Measurements from ENCODE around the gene ADARB2.

ADARB2 gene

GRCh38 chr10:1674501-1674900 is 62.8 kb downstream of the ADARB2 start:
- no peak overlapping the region for H3K4me3 ChIP-seq (ENCODE audit: control insufficient read depth, low read depth, low read length)
- TF ChIP-seq CTCF (IDR thresholded peaks at IDR 0.05; ENCODE audit: control insufficient read depth, insufficient read depth, low read depth, low read length, missing control alignments): no peak
- no peak for DNase-seq (ENCODE audit: low read depth)

DNA sequence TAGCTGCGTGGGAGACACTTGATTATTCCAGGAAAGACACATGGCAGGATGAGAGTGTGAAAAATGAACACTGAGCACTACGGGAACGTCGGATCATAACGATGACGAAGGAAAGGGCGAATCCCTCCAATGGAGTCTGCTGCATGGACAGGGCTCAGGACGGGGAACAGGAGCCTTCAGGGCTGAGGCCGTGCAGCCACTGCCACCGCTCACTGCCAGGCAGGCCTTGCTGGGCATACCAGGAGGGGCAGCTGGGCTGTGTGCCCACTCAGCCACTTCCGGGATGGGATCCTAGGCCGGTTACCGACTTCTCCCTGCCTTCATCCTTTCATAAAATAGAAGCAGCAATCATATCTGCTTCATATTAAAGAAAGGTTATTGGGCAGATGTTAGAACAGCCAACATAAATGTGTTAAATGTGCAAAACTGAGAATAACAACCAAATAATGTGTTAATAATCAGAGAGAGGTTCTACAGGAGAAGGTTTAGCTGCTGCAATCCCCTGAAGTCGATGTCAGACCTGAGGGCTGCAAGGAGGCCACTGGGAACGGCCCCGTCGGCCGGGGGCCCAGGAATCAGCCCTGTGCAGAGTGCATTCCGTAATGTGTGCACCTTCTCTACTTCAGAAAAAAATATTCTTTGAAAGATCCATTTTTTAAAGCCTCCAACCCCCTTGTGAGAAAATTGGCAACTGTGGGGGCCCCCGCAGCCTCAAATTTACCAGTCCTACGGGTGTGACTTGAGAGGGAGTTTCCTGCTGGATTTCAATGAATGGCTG is 63.6 kb downstream of the ADARB2 start:
- DNase-seq (ENCODE audit: low read depth): no peak
- H3K4me3 ChIP-seq (ENCODE audit: control insufficient read depth, low read depth, low read length): no peak overlapping the region
- TF ChIP-seq CTCF (IDR thresholded peaks at IDR 0.05; ENCODE audit: control insufficient read depth, insufficient read depth, low read depth, low read length, missing control alignments): no peak

GRCh38 chr10:1672001-1672781 is 65.1 kb downstream of the ADARB2 start:
- no peak for DNase-seq (ENCODE audit: low read depth)
- no peak for TF ChIP-seq CTCF (IDR thresholded peaks at IDR 0.05; ENCODE audit: control insufficient read depth, insufficient read depth, low read depth, low read length, missing control alignments)
- H3K4me3 ChIP-seq (ENCODE audit: control insufficient read depth, low read depth, low read length): no peak overlapping the region

DNA sequence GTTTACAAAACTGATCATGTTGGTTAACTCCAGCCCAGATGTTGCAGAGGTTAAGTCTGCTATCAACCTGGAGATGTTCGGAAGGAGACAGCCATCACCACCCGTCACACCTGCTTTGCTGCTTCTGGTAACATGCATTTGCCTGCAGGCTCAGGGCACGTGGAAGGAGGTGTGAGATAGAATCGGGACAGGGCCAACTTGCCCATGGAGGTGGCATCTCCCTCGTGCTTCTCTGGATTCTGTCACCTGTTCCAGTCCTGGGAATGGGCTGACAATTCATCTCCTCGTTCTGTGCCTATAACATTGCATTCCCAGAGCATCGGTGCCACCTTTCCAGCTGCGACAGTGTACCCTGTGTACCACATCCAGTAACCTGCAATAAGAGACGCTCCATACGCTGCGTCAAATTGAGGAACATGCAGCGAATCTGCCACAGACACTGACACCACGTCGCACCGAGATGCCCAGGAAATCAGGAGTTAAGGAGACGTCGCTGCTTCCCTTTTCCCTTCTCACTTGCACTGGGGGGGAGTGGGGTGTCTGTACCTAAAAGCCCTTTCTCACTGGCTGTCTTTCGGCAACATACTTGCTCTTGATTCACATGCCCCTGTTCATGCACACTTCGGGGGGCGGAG is 65.8 kb downstream of the ADARB2 start:
- DNase-seq (ENCODE audit: low read depth): no peak
- H3K4me3 ChIP-seq (ENCODE audit: control insufficient read depth, low read depth, low read length): no peak overlapping the region
- no peak for TF ChIP-seq CTCF (IDR thresholded peaks at IDR 0.05; ENCODE audit: control insufficient read depth, insufficient read depth, low read depth, low read length, missing control alignments)

DNA sequence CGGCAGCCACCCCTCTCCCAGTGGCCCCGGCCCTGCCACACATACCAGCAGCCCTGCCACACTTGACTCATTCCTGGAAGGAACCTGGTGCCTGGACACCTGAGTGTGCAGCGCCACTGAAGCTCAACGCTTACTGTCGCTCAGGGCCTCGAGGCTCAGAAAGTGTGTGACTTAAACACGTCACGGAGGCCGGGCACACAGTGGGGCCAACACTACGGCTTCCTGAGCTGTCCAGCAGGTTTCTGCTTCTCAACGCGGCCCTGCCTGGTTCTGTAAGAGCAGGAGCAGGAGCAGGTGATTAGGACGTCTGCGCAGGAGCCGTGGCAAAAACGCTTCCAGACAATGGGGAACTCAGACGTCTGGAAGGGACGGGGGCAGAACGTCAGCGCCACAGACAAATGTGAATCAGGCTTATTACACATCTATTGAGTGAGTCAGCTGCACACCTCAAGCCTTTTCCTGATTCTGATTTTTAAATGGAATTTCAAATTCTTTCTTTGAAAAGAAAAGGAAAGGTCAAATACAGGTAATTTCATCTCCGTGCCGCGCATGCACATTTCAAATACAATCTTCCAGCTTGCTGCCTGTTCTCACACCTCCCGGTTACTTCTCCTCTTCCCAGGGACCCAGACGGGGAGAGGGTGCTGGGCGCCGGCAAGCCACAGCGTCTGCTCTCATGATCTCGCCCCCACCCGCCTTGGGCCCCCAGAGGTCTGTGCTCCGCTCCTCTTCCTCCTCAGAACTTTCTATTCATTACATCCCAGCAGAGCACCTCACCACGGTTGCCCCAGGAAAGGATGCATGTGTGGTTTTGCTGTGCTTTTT is 66.6 kb downstream of the ADARB2 start:
- H3K4me3 ChIP-seq (ENCODE audit: control insufficient read depth, low read depth, low read length): no peak overlapping the region
- TF ChIP-seq CTCF (IDR thresholded peaks at IDR 0.05; ENCODE audit: control insufficient read depth, insufficient read depth, low read depth, low read length, missing control alignments): no peak
- no peak for DNase-seq (ENCODE audit: low read depth)

DNA sequence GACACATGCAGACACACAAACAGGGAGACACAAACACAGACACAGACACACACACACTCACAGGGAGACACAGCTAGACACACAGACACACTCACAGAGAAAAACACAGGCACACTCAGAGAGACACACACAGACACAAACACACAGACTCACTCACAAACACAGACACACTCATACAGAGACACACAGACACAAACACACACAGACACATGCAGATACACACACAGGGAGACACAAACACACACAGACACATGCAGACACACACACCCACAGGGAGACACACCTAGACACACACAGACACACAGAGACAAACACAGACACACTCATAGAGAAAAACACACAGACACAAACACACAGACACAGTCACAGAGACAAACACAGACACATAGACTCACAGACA is 67.9 kb downstream of the ADARB2 start:
- H3K4me3 ChIP-seq (ENCODE audit: control insufficient read depth, low read depth, low read length): no peak overlapping the region
- DNase-seq (ENCODE audit: low read depth): no peak
- no peak for TF ChIP-seq CTCF (IDR thresholded peaks at IDR 0.05; ENCODE audit: control insufficient read depth, insufficient read depth, low read depth, low read length, missing control alignments)

All from AG09309 (cell line).